ENCODE results near the gene TRIO. TPM values are rescaled to one million over a fixed set of nuclear protein-coding genes. Genes with fewer than 3 reads are reported as not detected.

Gene TRIO
- total RNA-seq, 1 donor from 2014 or later: 148 TPM

GRCh38 chr5:14450742-14451141 is 307.6 kb downstream of the TRIO start:
- intact Hi-C loops (cut with DNase I): no loop called here
- Histone ChIP-seq H3K27ac (no peak overlapping the region), H3K27me3 (no peaks in the 10 kb centered on the region), H3K4me1 (peaks cover 33% of the 10 kb centered on the region), H3K4me3 (no peak overlapping the region), H3K9me3 (no peaks in the 10 kb centered on the region), H3K36me3 (no peaks in the 10 kb centered on the region)
- no peak for DNase-seq
- no peak for TF ChIP-seq CTCF (IDR thresholded peaks at IDR 0.05)
- no peak for ATAC-seq

GRCh38 chr5:14451871-14452270 is 308.7 kb downstream of the TRIO start:
- intact Hi-C loops (cut with DNase I): no loop called here
- ATAC-seq (no peak), DNase-seq (no peak)
- no peak overlapping the region for H3K4me3 ChIP-seq
- H3K4me1 ChIP-seq: peaks cover 31% of the 10 kb centered on the region
- H3K27me3 ChIP-seq: no peaks in the 10 kb centered on the region
- H3K36me3 ChIP-seq: no peaks in the 10 kb centered on the region
- no peak overlapping the region for H3K27ac ChIP-seq
- no peak for TF ChIP-seq CTCF (IDR thresholded peaks at IDR 0.05)
- no peaks in the 10 kb centered on the region for H3K9me3 ChIP-seq

GRCh38 chr5:14452685-14453454 is 309.7 kb downstream of the TRIO start:
- H3K27ac ChIP-seq: peak overlapping the region; percentile 6
- H3K36me3 ChIP-seq: no peaks in the 10 kb centered on the region
- ATAC-seq (no peak), DNase-seq (no peak)
- H3K4me3 ChIP-seq: no peak overlapping the region
- peaks cover 31% of the 10 kb centered on the region for H3K4me1 ChIP-seq
- no peaks in the 10 kb centered on the region for H3K27me3 ChIP-seq
- intact Hi-C loops (cut with DNase I): no loop called here
- no peak for TF ChIP-seq CTCF (IDR thresholded peaks at IDR 0.05)
- no peaks in the 10 kb centered on the region for H3K9me3 ChIP-seq

GRCh38 chr5:14453481-14453880 is 310.3 kb downstream of the TRIO start:
- H3K9me3 ChIP-seq: no peaks in the 10 kb centered on the region
- no peak for TF ChIP-seq CTCF (IDR thresholded peaks at IDR 0.05)
- no peak for DNase-seq
- H3K27me3 ChIP-seq: no peaks in the 10 kb centered on the region
- peak overlapping the region; percentile 6 for H3K27ac ChIP-seq
- peaks cover 26% of the 10 kb centered on the region for H3K4me1 ChIP-seq
- ATAC-seq: no peak
- no peak overlapping the region for H3K4me3 ChIP-seq
- H3K36me3 ChIP-seq: no peaks in the 10 kb centered on the region
- intact Hi-C loops (cut with DNase I): no loop called here

GRCh38 chr5:14455814-14456321 is 312.7 kb downstream of the TRIO start:
- ATAC-seq: no peak
- Histone ChIP-seq H3K4me3 (no peak overlapping the region), H3K27ac (no peak overlapping the region), H3K4me1 (peaks cover 15% of the 10 kb centered on the region), H3K9me3 (no peaks in the 10 kb centered on the region), H3K27me3 (no peaks in the 10 kb centered on the region), H3K36me3 (peaks cover 8% of the 10 kb centered on the region)
- intact Hi-C loops (cut with DNase I): no loop called here
- TF ChIP-seq CTCF (IDR thresholded peaks at IDR 0.05): no peak
- no peak for DNase-seq

All from upper lobe of right lung (tissue), 1 donor.